ENCODE data around the gene KLF6. TPM values are rescaled to one million over a fixed set of nuclear protein-coding genes. Genes with fewer than 3 reads are reported as not detected.

Gene KLF6
- total and polyA plus RNA-seq, 2 donors (not counting 1 experiment from before 2014, with no cell fraction given): 96.1 to 105 TPM

DNA sequence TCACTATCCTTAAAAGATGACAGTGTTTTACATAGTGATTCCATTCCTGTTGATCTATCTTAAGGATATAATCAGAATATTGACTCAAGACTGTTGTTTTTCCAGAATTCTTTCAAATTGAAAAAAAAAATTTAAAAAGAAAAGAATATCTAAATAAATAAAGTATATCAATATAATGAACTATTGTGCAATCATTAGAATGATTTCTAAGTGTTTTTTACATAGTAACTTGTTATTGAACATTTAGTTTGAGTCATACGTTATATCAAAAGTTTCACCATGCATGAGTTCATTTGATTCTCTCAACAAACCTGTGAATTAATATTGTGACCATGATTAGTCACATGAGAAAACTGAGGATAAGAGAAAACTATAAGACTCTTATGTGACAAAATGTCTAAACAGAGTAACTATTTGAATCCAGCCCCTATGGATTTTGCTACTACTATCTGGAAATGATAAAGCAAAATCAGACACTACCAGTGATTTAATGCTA, 46.1 kb downstream of the KLF6 start:
- Histone ChIP-seq H3K27ac (ENCODE audit: insufficient read depth, low read length) (no peak overlapping the region), H3K4me3 (replicated peaks in 1 of 4; ENCODE audit: control extremely low read depth in 1 of 4, insufficient read depth in 1 of 4, low read depth in 3 of 4, low read length in 4 of 4) (no peak overlapping the region), H4K20me1 (ENCODE audit: control insufficient read depth, extremely low read depth, insufficient read depth, low read length) (no peaks in the 10 kb centered on the region), H3K4me2 (ENCODE audit: extremely low read depth, insufficient read depth, low read length) (no peak overlapping the region), H3K79me2 (ENCODE audit: control insufficient read depth, insufficient read depth, low read length) (no peaks in the 10 kb centered on the region), H3K27me3 (ENCODE audit: control insufficient read depth, insufficient read depth, low read length) (no peaks in the 10 kb centered on the region), H3K36me3 (ENCODE audit: control insufficient read depth, insufficient read depth, low read length) (no peaks in the 10 kb centered on the region), H3K9ac (ENCODE audit: insufficient read depth, low read length) (no peak overlapping the region), H3K4me1 (ENCODE audit: control insufficient read depth, extremely low read depth, insufficient read depth, low read length) (peaks cover 3% of the 10 kb centered on the region), H3K9me3 (ENCODE audit: control insufficient read depth, insufficient read depth, low read depth, low read length) (no peaks in the 10 kb centered on the region), H2AFZ (ENCODE audit: low read length) (no peak overlapping the region)
- no peak for DNase-seq (ENCODE audit: low read depth in 2 of 2)
- TF ChIP-seq EZH2 (IDR thresholded peaks at IDR 0.05; ENCODE audit: low read length, missing control alignments): no peak
- TF ChIP-seq, protein P1, sequence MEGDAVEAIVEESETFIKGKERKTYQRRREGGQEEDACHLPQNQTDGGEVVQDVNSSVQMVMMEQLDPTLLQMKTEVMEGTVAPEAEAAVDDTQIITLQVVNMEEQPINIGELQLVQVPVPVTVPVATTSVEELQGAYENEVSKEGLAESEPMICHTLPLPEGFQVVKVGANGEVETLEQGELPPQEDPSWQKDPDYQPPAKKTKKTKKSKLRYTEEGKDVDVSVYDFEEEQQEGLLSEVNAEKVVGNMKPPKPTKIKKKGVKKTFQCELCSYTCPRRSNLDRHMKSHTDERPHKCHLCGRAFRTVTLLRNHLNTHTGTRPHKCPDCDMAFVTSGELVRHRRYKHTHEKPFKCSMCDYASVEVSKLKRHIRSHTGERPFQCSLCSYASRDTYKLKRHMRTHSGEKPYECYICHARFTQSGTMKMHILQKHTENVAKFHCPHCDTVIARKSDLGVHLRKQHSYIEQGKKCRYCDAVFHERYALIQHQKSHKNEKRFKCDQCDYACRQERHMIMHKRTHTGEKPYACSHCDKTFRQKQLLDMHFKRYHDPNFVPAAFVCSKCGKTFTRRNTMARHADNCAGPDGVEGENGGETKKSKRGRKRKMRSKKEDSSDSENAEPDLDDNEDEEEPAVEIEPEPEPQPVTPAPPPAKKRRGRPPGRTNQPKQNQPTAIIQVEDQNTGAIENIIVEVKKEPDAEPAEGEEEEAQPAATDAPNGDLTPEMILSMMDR (conservative IDR thresholded peaks at IDR 0.05 in 1 of 2, IDR thresholded peaks at IDR 0.05 in 1 of 2; ENCODE audit: low read depth in 1 of 2, low read length in 2 of 2): no peak

DNA sequence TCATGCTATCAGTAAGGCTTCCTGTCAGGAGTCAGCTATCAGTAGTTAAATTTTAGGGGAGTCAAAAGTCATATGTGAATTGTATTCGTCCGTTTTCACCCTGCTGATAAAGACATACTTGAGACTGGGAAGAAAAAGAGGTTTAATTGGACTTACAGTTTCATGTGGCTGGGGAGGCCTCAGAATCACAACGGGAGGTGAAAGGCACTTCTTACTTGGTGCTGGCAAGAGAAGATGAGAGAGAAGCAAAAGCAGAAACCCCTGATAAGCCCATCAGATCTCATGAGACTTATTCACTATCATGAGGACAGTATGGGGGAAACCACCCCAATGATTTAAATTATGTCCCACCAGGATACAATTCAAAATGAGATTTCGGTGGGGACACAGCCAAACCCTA, 47.1 kb downstream of the KLF6 start:
- TF ChIP-seq, protein P1 (conservative IDR thresholded peaks at IDR 0.05 in 1 of 2, IDR thresholded peaks at IDR 0.05 in 1 of 2; ENCODE audit: low read depth in 1 of 2, low read length in 2 of 2): no peak
- TF ChIP-seq EZH2 (IDR thresholded peaks at IDR 0.05; ENCODE audit: low read length, missing control alignments): no peak
- H3K4me1 ChIP-seq (ENCODE audit: control insufficient read depth, extremely low read depth, insufficient read depth, low read length): peaks cover 3% of the 10 kb centered on the region
- no peaks in the 10 kb centered on the region for H3K9me3 ChIP-seq (ENCODE audit: control insufficient read depth, insufficient read depth, low read depth, low read length)
- H3K27ac ChIP-seq (ENCODE audit: insufficient read depth, low read length): no peak overlapping the region
- H3K9ac ChIP-seq (ENCODE audit: insufficient read depth, low read length): no peak overlapping the region
- no peak overlapping the region for H2AFZ ChIP-seq (ENCODE audit: low read length)
- no peaks in the 10 kb centered on the region for H3K27me3 ChIP-seq (ENCODE audit: control insufficient read depth, insufficient read depth, low read length)
- no peak for DNase-seq (ENCODE audit: low read depth in 2 of 2)
- no peaks in the 10 kb centered on the region for H4K20me1 ChIP-seq (ENCODE audit: control insufficient read depth, extremely low read depth, insufficient read depth, low read length)
- no peaks in the 10 kb centered on the region for H3K79me2 ChIP-seq (ENCODE audit: control insufficient read depth, insufficient read depth, low read length)
- H3K4me3 ChIP-seq (replicated peaks in 1 of 4; ENCODE audit: control extremely low read depth in 1 of 4, insufficient read depth in 1 of 4, low read depth in 3 of 4, low read length in 4 of 4): no peak overlapping the region
- no peak overlapping the region for H3K4me2 ChIP-seq (ENCODE audit: extremely low read depth, insufficient read depth, low read length)
- H3K36me3 ChIP-seq (ENCODE audit: control insufficient read depth, insufficient read depth, low read length): no peaks in the 10 kb centered on the region

DNA sequence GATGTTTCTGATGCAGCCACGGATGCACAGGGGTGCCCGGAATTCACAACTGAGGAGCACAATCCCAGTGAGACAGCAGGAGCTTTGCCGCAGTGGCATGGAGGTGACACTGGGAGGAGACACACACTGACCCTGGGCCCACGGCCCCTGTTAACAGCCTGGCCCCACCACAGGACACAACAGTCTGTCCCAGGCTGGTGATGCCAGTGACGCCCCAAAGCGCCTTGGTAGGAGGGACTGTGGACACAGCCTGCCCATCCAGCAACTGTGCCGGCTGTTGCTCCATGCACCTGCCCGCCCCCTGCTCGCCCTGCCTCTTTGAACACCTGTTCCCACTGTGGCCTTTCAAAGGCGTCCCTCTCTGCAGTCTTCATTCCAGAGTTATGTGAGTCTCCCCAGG, 49.8 kb downstream of the KLF6 start:
- H3K4me1 ChIP-seq (ENCODE audit: control insufficient read depth, extremely low read depth, insufficient read depth, low read length): no peaks in the 10 kb centered on the region
- H3K9me3 ChIP-seq (ENCODE audit: control insufficient read depth, insufficient read depth, low read depth, low read length): no peaks in the 10 kb centered on the region
- H3K27ac ChIP-seq (ENCODE audit: insufficient read depth, low read length): no peak overlapping the region
- no peak overlapping the region for H2AFZ ChIP-seq (ENCODE audit: low read length)
- H3K4me3 ChIP-seq (replicated peaks in 1 of 4; ENCODE audit: control extremely low read depth in 1 of 4, insufficient read depth in 1 of 4, low read depth in 3 of 4, low read length in 4 of 4): no peak overlapping the region
- H3K4me2 ChIP-seq (ENCODE audit: extremely low read depth, insufficient read depth, low read length): no peak overlapping the region
- H4K20me1 ChIP-seq (ENCODE audit: control insufficient read depth, extremely low read depth, insufficient read depth, low read length): no peaks in the 10 kb centered on the region
- H3K79me2 ChIP-seq (ENCODE audit: control insufficient read depth, insufficient read depth, low read length): no peaks in the 10 kb centered on the region
- TF ChIP-seq, protein P1 (conservative IDR thresholded peaks at IDR 0.05 in 1 of 2, IDR thresholded peaks at IDR 0.05 in 1 of 2; ENCODE audit: low read depth in 1 of 2, low read length in 2 of 2): no peak
- TF ChIP-seq EZH2 (IDR thresholded peaks at IDR 0.05; ENCODE audit: low read length, missing control alignments): no peak
- no peak for DNase-seq (ENCODE audit: low read depth in 2 of 2)
- H3K36me3 ChIP-seq (ENCODE audit: control insufficient read depth, insufficient read depth, low read length): no peaks in the 10 kb centered on the region
- H3K27me3 ChIP-seq (ENCODE audit: control insufficient read depth, insufficient read depth, low read length): no peaks in the 10 kb centered on the region
- no peak overlapping the region for H3K9ac ChIP-seq (ENCODE audit: insufficient read depth, low read length)

All from fibroblast of lung (primary cell).